GM18861 (cell line): ENCODE results near the gene GCC1.

Experiments used
- ATAC-seq: cut with Tn5 transposase; IDR thresholded peaks from one replicate; pipeline ENCODE4 v1.9.1; 2021; ENCODE audit not compliant: unreplicated experiment

Gene GCC1, protein sequence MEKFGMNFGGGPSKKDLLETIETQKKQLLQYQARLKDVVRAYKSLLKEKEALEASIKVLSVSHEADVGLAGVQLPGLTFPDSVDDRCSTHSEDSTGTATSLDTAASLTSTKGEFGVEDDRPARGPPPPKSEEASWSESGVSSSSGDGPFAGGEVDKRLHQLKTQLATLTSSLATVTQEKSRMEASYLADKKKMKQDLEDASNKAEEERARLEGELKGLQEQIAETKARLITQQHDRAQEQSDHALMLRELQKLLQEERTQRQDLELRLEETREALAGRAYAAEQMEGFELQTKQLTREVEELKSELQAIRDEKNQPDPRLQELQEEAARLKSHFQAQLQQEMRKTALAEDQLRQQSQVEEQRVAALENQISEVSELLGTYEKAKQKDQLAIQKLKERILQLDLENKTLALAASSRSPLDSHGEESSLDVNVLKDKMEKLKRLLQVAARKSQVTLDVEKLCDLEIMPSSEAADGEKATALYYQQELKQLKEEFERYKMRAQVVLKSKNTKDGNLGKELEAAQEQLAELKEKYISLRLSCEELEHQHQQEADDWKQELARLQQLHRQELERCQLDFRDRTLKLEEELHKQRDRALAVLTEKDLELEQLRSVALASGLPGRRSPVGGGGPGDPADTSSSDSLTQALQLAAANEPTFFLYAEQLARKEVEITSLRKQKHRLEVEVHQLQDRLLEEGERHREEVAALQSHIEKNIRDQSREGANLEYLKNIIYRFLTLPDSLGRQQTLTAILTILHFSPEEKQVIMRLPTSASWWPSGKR

DNA sequence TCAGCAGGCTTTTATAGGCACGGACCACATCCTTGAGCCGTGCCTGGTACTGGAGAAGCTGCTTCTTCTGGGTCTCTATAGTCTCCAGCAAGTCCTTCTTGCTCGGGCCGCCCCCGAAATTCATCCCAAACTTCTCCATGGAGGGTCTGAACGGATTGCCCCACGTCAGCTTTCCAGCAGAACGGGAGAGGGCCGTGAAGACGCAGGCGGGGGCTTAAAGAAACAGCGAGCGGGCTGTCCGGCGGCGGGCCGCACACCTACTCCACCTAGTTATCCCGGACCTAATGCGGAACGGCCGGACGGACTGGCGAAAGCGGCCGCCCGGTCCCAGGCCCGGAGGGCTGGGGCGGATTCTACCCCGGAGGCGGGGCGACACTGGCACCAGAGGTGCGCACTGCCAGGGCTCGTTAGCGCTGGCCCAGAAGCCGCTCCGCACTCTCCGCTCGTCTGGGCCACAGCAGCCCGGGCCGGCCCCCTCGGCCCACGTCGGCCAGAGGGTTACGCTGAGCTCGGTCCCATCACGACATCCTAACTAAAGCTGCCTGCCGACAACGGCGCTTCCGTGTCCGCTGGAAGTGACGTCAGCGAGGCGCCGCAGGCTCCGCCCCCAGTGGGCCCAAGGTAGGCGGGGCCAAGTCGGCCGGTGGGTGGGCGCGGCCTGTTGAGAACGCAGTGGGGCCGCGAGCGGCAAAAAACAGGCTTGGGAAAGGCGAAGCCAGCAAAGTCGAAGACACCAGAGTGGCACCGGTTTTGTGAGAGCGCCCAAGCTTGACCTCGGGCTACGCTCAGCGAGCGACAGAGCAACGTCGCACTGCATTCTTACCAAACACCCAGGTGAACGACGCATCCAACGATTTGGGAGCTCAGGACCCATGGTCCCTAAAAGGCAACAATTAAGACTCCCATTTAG lies at the start of gene GCC1:
TSS of gene GCC1 (minus strand) at position 553 of the 910 bp plus-strand sequence. CDS start at position 139, 414 bp downstream.
- peak; percentile 85 for ATAC-seq

GRCh38 chr7:127632276-127632910 lies 47.0 kb upstream of the GCC1 start:
- no peak for ATAC-seq

GRCh38 chr7:127629268-127629854 lies 44.0 kb upstream of the GCC1 start:
- no peak for ATAC-seq

- ATAC-seq, result no peak
These were observed 43.0 kb upstream of the GCC1 start for GRCh38 chr7:127628445-127628844.

DNA sequence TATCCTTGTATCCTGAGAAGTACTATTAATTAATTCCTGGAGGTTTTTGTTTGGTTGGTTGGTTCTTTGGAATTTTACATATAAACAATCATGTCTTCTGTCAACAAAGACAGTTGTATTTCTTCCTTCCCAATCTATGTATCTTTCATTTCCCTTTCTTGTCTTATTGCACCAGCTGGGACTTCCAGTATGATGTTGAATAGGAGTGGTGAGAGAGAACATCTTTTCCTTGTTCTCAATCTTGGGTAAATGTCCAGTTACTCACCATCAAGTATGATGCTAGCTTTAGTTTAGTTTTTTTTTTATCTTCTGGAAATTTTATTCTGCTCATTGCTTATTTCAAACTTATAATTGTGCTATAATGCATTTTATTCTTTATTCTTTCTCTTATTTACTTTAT lies 39.9 kb upstream of the GCC1 start:
- no peak for ATAC-seq

DNA sequence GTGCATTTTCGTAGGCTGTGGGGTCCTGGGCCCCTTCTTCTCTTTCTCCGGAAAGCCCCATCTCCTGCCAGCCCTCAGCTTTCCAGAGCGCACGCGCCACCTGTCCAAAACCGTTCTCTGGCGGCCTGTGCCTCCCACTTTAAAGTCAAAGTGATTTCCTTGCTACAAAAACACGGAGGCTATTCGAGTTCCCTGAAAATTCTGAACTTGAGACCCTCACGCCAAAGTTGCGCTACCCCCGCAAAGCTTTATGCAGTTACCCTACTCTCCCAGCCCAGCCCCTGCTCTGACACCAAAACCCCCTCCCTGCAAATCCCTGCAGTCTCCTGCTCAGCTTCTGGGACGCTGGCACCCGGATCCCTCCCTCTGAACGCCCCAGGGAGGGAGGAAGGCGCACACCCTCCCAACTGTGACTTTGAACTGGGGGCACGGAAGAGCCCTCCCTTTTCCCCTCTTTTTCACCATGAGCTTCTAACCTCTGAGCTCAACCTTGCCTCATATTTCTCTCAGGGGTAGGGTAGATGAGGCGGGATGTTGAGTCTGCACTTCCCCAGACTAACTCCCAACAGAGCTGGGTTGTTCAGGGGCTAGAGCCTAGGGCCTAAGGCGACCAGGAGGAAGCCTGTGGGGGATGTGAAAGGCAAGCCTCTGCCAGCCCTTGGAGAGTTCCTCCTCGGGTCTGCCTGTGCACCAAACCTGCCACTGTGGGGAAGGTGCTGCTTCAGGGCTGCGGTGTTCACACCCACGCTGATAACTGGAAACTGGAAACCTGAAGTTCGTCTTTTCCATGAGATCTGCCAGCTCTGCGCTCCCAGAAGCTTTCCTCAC lies 35.2 kb upstream of the GCC1 start:
- no peak for ATAC-seq

- ATAC-seq, result no peak
These were observed 34.4 kb upstream of the GCC1 start for GRCh38 chr7:127619681-127620405.

DNA sequence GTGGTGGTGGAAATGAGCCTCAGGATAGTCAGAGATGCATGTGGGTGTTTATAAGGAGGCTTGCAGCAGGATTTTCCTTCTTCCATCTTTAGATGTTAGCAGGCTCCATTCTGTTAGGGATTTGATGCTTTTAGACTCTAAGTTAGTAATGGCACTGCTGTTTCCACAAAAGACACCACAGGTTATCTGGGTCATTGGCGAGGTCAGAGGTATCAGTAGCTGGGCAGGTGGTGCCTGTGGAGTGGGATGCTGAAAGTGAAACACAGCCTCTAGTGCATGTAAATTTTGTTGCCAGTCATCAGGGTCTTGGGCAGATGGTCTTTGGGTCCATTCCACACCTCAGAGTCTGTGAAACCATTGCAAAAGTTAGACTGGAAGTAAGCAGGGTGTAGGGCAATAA lies 33.4 kb upstream of the GCC1 start:
- ATAC-seq, result no peak

DNA sequence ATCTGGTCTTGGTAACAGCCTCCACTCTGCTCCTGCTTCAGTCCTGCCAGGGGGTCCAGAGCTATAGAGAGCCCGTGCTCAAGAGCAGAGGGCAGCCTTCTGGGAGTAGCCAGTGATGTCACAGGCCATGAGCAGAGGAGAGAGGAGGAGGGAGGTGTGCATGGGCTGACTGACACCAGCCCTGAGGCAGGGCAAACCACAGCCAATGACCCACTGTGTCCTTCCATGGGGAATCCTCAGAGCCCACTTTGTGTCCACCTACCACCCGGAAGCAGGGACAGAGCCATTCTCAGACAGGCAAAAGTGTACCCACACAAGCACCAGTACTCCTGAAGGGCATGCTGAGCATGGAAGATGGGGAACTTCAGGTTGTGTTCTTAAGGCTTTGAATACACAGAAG lies 32.6 kb upstream of the GCC1 start, which contains the start of gene PAX4:
TSS of gene PAX4 (minus strand) at position 101 of the 400 bp plus-strand sequence. CDS start 2,214 bp downstream, outside the sequence.
- ATAC-seq, result no peak

DNA sequence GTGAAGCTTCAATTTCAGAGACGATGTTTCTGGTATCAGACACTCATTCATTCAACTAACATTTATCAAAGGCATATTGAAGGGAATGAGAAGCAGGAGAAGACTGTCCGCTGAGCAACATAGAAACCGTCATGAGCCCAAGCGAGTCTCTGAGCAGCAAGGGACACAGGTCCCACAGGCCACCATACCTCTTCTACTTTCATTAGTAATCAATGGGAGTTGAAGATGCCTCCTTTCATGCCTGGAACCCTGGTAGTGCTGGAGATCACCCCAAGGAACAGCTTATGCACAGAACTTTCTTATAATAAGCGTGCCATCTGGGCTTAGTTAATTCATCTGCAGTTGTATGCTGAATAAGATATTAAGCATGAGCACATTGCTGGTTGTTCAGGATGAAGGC lies 31.3 kb upstream of the GCC1 start:
- ATAC-seq, result no peak

- no peak for ATAC-seq
These were observed 26.9 kb upstream of the GCC1 start for GRCh38 chr7:127612263-127612662.

GRCh38 chr7:127609297-127609696 lies 23.9 kb upstream of the GCC1 start:
- ATAC-seq, result no peak

- ATAC-seq, result no peak
These were observed 23.1 kb upstream of the GCC1 start for GRCh38 chr7:127608446-127608845.

- ATAC-seq, result no peak
These were observed 15.5 kb upstream of the GCC1 start for GRCh38 chr7:127600885-127601284.

DNA sequence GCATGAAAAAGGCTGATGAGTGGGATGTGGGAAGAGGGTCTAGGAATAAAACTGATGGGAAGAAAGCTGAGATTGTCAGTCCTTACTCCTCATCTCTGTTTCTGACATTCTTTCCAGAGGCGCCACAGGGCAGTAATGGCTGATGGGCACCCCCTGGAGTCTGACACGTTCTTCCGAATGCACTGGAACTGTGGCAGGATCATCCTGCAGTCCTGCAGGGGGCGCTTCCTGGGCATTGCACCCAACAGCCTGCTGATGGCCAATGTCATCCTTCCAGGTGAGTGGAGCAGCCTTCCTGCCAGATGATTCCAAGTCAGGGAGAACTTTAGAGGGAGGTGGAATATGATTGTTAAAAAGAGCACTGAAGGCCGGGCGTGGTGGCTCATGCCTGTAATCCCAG lies 12.9 kb upstream of the GCC1 start:
- ATAC-seq, result no peak

- ATAC-seq, result no peak
These were observed 10.3 kb upstream of the GCC1 start for GRCh38 chr7:127595737-127596136.

- no peak for ATAC-seq
These were observed 9.1 kb upstream of the GCC1 start for GRCh38 chr7:127594490-127594889.

GRCh38 chr7:127592550-127592949 lies 7.2 kb upstream of the GCC1 start:
- ATAC-seq, result no peak

DNA sequence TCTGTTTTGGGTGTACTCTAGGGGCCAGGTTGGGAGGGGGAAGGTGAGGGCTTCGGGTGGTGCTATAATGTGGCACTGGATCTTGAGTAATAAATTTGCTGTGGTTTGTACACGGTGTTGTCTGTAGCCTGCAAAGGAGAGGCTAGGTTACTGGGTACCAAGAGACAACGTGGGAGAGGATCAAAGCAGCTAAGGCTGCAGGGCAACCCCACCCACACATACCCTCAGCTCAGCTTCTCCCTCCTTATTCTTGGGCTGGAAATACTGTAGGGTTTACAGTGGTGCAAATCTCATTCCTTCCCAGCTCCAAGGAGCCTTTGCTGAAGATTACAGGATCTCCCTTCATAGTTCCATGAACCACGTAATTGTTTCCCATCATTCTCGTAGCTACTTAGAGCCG lies 6.2 kb upstream of the GCC1 start:
- ATAC-seq, result no peak
